Superior temporal gyrus (tissue), 1 donor: ENCODE measurements around the gene NMNAT2.

Experiments
- DNase-seq: peaks from one replicate; pipeline ENCODE4 v3.0.0-alpha.2; 2016; ENCODE audit errors: extremely low spot score

Gene NMNAT2

DNA sequence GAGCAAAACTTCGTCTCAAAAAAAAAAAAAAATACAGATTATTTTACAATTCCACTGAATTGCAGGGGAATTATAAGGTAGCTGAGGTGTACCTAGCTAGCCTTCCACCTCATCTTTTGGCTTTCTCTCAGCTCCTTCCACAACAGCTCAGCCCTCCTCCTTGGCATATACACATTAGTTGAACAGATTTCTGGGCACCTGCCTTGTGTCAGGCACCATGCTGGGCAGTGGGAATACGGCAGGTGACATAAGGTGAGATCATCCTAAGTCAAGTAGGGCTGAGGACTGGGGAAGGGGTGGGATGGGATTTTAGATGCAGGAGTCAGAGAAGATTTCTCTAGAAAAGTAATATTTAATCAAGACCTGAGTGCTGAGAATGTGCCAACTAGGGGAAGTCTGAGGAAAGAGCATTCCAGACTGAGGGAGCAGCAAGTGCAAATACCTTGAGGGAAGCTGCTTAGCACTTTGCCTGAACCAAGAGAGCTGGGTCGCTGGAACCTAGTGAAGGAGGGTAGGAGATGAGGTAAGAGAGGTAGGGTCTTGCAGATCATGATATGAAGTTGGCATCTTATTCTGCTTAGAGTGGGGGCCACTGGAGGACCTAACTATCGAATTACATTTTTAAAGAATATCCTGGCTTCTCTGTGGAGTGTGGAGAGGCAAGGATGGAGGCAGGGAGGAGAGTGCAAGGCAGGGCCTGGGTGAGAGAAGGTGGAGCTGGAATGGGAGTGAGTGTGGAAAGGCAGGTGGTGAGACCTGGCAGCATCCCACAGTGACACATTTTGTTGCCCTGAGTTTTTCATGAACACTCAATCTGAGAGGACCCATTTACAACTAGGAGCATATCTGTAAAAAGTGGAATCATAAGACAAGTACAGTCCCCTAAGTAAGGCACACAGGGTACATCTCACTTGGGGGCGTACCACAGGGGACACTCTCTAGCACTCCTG, 203.9 kb downstream of the NMNAT2 start:
- DNase-seq, result no peak

GRCh38 chr1:183212870-183213269, 205.3 kb downstream of the NMNAT2 start:
- no peak for DNase-seq

DNA sequence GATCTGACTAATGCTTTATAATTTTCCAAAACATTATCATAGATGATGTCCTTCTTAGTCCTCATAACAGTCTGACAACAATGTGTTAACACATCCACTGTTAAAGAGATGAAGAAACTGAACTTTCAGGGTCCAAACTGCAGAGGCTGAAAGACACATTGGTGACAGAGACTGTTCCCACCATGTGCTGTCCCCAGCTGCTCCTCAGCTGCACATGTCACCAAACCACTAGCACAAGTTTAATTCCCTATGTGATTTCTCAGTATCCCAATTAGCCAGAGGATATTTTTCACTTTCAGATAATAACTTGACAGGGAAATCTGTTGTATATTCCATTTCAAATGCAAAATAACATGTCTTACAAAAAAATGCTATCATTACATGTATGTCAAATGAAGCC, 207.5 kb downstream of the NMNAT2 start:
- no peak for DNase-seq

DNA sequence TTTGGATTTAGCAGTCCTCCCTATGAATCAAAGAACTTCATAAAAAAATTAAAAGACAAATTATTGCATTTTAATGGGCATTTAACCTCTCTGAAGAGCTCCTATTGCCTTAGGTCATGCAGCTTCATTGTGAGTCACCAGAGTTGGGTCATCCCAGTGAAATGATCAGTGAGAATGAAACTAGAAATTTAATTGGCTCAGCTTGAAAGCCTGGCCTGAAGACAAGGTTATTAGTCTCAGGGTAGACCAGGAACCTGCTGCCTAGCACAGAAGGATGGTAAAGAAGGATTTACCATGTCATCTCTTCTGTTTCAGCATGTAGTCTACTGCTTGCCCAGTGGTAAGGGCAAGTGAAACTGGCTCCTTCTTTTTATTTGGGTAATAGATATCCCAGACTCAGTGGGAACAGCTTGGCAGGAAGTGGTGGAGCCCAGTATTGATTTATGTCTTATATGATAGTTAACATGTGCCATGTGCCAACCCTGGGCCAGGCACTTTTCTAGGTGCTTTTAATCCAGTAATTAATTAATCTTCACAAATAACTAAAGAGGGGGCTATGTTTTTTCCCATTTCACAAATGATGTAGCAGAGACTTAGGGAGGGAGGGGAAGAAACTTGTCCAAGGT, 208.5 kb downstream of the NMNAT2 start:
- no peak for DNase-seq

DNA sequence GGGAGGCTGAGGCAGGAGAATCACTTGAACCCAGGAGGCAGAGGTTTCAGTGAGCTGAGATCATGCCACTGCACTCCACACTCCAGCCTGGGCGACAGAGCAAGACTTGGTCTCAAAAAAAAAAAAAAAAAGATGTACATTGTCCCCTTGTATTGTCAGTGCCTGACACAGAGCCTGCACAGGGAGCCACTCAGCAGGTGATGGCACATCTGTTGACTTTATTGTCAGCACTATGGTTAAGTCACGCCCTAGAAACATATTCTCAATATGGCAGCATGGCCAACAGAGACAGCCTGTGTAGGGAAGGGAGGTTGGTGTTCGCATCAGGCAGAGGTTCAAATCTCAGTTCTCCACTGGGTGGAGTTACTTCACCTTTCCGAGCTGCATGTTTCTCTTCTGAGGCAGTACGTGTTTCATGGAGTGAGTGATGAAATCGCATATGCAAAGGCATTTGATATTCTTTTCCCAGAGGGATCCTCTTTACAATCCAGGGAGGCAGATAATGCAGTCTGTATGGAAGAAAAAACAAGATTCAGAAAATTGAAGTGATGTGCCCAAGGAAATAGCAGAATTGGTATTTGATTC, 211.6 kb downstream of the NMNAT2 start:
- no peak for DNase-seq

DNA sequence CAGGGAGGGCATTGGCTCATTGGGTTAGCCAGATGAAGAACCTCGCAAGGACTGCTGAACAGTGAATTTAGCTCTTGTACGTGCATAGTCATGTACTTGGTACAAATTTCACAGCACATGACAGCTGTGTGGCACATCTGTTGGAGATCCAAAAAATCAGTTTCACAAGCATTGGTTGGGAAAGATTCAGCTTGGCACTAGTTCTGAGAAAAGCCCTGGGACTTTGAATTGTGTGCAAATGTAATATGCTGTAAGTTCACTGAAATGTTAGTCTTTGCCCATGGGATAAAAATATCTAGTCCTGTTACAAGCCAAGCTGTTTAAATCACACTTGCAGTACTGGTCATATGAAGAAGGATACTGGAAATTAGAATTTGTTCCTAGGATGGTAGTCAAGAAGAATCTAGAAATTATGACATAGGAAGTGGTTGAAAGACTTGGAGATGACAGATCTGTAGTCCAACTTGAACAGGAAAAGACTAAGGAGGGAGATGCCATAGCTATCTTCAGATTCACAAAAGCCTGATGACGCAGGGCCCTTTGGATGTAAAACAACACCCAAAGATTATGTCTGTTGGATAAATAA, 212.9 kb downstream of the NMNAT2 start:
- no peak for DNase-seq

- DNase-seq, result no peak
These were observed 215.1 kb downstream of the NMNAT2 start for GRCh38 chr1:183203094-183203493.

DNA sequence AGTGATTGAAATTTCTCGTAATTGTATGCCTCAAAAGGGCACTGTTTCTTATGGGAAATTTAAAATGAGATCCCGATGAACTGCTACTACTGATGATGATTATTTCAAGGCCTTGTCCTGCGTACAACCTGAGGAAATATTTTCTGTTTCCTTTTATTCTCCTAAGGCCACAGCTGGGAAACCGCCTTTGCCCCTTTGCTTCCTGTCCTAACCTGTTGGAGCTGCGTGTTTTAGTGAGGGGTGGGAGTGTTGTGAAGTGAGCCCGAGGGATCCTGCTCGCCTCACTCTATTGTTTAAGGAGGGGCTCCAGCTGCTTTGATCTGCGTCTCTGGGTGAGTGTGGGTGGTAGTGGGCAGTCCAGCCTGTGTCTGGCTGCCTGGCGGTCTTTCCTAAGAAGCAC, 217.7 kb downstream of the NMNAT2 start:
- no peak for DNase-seq

DNA sequence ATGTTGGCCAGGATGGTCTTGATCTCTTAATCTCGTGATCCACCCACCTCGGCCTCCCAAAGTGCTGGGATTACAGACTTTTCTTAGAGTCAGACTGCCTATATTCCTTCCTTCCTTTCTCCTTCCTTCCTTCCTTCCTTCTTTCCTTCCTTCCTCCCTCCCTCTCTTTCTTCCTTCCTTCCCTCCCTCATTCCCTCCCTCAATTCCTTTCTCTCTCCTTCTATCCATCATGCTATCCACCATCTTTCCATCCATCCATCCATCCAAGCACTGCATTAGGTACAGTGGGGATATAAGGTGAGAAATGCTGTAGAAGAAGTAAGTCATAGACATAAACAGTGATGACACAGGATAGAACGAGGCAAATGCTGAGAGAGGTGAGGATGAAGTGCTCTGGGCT, 218.9 kb downstream of the NMNAT2 start:
- no peak for DNase-seq

DNA sequence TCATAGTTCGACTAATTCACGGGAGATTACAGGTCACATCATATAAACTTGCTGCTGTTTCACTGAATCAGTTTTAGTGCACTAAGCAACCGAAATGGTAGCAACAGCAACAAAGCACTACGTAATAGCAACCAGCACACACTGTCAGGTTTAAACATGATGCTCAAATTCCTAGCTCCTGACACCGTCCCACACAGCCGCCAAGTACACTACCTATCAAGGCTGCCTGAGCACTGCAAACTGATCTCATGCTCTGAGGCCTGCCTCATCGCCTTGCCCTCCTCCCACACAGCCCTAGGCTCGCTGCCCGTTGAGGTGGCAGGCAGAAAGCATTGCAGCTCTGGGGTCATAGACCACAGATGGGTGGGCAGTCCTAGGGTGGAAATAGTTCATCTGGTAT, 219.7 kb downstream of the NMNAT2 start:
- DNase-seq, result no peak
